Measurements from ENCODE around the gene WDR6.

The WDR6 gene

GRCh38 chr3:49007068-49007770 lies at the start of gene WDR6:
Gene WDR6, plus strand, starts transcription at chr3:49007391. Its CDS starts 41 bp downstream, at chr3:49007432.
- DNase-seq: peak; percentile 96 to 97

- no peak for DNase-seq
Observed at GRCh38 chr3:48960841-48961413, 46.3 kb upstream of the WDR6 start.

GRCh38 chr3:48962340-48962739 lies 44.9 kb upstream of the WDR6 start:
- DNase-seq: no peak

GRCh38 chr3:48962939-48963338 lies 44.3 kb upstream of the WDR6 start:
- DNase-seq: no peak

GRCh38 chr3:48963591-48963990 lies 43.6 kb upstream of the WDR6 start:
- DNase-seq: no peak

- DNase-seq: no peak
Observed at GRCh38 chr3:48966367-48966766, 40.8 kb upstream of the WDR6 start.

GRCh38 chr3:48966876-48967361 lies 40.3 kb upstream of the WDR6 start:
- DNase-seq: no peak

GRCh38 chr3:48970586-48970985 lies 36.6 kb upstream of the WDR6 start:
- DNase-seq: no peak

GRCh38 chr3:48974076-48974864 lies 32.9 kb upstream of the WDR6 start:
- DNase-seq: no peak

- DNase-seq: no peak
Observed at GRCh38 chr3:48979451-48979850, 27.7 kb upstream of the WDR6 start.

- no peak for DNase-seq
Observed at GRCh38 chr3:48980295-48980694, 26.9 kb upstream of the WDR6 start.

- no peak for DNase-seq
Observed at GRCh38 chr3:48982016-48982415, 25.2 kb upstream of the WDR6 start.

GRCh38 chr3:48982686-48983085 lies 24.5 kb upstream of the WDR6 start:
- DNase-seq: no peak

- no peak for DNase-seq
Observed at GRCh38 chr3:48983096-48983495, 24.1 kb upstream of the WDR6 start.

GRCh38 chr3:48984663-48985062 lies 22.5 kb upstream of the WDR6 start:
- peak; percentile 18 to 48 for DNase-seq

- DNase-seq: no peak
Observed at GRCh38 chr3:48985831-48986376, 21.3 kb upstream of the WDR6 start.

GRCh38 chr3:48989126-48989795 lies 17.9 kb upstream of the WDR6 start:
- no peak for DNase-seq

GRCh38 chr3:48989796-48990635 lies 17.2 kb upstream of the WDR6 start, which contains the start of gene P4HTM:
Gene P4HTM, plus strand, starts transcription at chr3:48990241. Its CDS starts 16 bp downstream, at chr3:48990257.
- DNase-seq: peak; percentile 81 to 87

GRCh38 chr3:48990636-48991469 lies 16.3 kb upstream of the WDR6 start:
- DNase-seq: no peak

- DNase-seq: no peak
Observed at GRCh38 chr3:48991851-48992545, 15.2 kb upstream of the WDR6 start.
